Mammary epithelial cell (primary cell): ENCODE measurements around the gene TCF4.

Source experiments
- EZH2 ChIP-seq: IDR thresholded peaks from 2 replicates; pipeline ENCODE4 v1.6.1; 2012; ENCODE audit warnings: low read length, inconsistent platforms, borderline replicate concordance
- TF ChIP-seq, protein P1 (sequence below), 2 donors: IDR thresholded peaks in 1 of 2; conservative IDR thresholded peaks in 1 of 2; 2 replicates each; pipeline ENCODE4 v1.5.1; 2011 to 2012; ENCODE audit warnings: inconsistent platforms in 2 of 2, low read length in 2 of 2, mild to moderate bottlenecking in 2 of 2, control low read depth in 1 of 2, low read depth in 1 of 2; ENCODE audit not compliant: insufficient read depth in 1 of 2; ENCODE audit errors: extremely low read depth in 1 of 2

DNA sequence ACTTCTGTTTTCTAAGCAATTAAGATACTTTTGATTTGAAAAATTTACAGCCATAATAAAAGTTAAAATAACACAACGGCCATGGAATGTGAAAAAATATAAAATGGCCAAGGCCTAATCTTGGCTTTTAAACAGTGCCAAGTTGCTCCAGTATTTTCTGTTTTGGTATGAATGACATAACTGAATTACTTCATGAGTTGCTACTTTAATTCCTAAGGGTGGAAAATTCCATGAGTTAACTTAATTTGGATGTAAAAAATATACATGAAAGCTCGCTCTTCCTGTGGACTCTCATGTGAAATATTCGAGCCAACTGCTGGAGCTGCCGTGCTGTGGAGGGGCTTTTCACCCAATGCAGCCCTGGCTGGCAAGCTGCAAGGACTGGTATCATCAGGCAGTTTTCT, 342.8 kb downstream of the TCF4 start:
- TF ChIP-seq, protein P1, sequence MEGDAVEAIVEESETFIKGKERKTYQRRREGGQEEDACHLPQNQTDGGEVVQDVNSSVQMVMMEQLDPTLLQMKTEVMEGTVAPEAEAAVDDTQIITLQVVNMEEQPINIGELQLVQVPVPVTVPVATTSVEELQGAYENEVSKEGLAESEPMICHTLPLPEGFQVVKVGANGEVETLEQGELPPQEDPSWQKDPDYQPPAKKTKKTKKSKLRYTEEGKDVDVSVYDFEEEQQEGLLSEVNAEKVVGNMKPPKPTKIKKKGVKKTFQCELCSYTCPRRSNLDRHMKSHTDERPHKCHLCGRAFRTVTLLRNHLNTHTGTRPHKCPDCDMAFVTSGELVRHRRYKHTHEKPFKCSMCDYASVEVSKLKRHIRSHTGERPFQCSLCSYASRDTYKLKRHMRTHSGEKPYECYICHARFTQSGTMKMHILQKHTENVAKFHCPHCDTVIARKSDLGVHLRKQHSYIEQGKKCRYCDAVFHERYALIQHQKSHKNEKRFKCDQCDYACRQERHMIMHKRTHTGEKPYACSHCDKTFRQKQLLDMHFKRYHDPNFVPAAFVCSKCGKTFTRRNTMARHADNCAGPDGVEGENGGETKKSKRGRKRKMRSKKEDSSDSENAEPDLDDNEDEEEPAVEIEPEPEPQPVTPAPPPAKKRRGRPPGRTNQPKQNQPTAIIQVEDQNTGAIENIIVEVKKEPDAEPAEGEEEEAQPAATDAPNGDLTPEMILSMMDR (conservative IDR thresholded peaks at IDR 0.05 in 1 of 2, IDR thresholded peaks at IDR 0.05 in 1 of 2; ENCODE audit: extremely low read depth in 1 of 2, insufficient read depth in 1 of 2, low read depth in 1 of 2, low read length in 2 of 2) = no peak
- no peak for TF ChIP-seq EZH2
